Measurements from ENCODE around the gene PBX4. TPM values are rescaled to one million over a fixed set of nuclear protein-coding genes. Genes with fewer than 3 reads are reported as not detected.

Gene PBX4
- total and polyA plus RNA-seq, 2 experiments from 2014 or later: 2.6 to 4.1 TPM

GRCh38 chr19:19602136-19602712, 16.3 kb downstream of the PBX4 start:
- peak; percentile 27 for ATAC-seq
- Mint-ChIP-seq H3K27ac (peak overlapping the region; percentile 69; the same call in 1 of the 2 replicates), H3K27me3 (ENCODE audit: insufficient read depth, low read depth, poor library complexity) (peaks cover 6% of the 10 kb centered on the region), H3K4me1 (peaks cover 23% of the 10 kb centered on the region), H3K4me3 (no peak overlapping the region; the same call in 2 of the 3 replicates), H3K36me3 (ENCODE audit: low read depth) (no peaks in the 10 kb centered on the region), H3K9me3 (no peaks in the 10 kb centered on the region)
- Histone ChIP-seq H3K27me3 (ENCODE audit: insufficient read depth) (no peaks in the 10 kb centered on the region), H3K9me2 (ENCODE audit: insufficient read depth) (0 out of 2 replicates have a peak, but pooled peaks cover 5% of the 10 kb centered on the region), H3K27ac (ENCODE audit: low read depth) (peak overlapping the region; percentile 57; the same call in 1 of the 2 replicates), H4K20me1 (replicated peaks; ENCODE audit: insufficient read depth) (no peaks in the 10 kb centered on the region), H3F3A (replicated peaks; ENCODE audit: low read depth) (no peaks in the 10 kb centered on the region), H3K4me1 (ENCODE audit: insufficient read depth) (peaks cover 16% of the 10 kb centered on the region; the same call in 1 of the 2 replicates), H3K4me2 (0 out of 2 replicates have a peak overlapping the region, but pooled peaks have one; percentile 16), H2AFZ (no peak overlapping the region), H3K36me3 (ENCODE audit: insufficient read depth) (no peaks in the 10 kb centered on the region), H3K79me2 (replicated peaks; ENCODE audit: insufficient read depth) (no peaks in the 10 kb centered on the region), H3K4me3 (no peak overlapping the region)
- no peak for DNase-seq (ENCODE audit: low spot score)
- TF ChIP-seq EZH2 (IDR thresholded peaks at IDR 0.05; ENCODE audit: low read depth, unreplicated experiment): no peak
- TF ChIP-seq NANOG (IDR thresholded peaks at IDR 0.05; ENCODE audit: borderline replicate concordance): no peak
- no peak for TF ChIP-seq EZH2phosphoT487 (IDR thresholded peaks at IDR 0.05; ENCODE audit: unreplicated experiment)
- TF ChIP-seq CREB1 (CRISPR knock-in tag; IDR thresholded peaks at IDR 0.05; ENCODE audit: low read depth): no peak
- TF ChIP-seq POLR2AphosphoS5 (IDR thresholded peaks at IDR 0.05; ENCODE audit: low read depth): no peak
- TF ChIP-seq ZNF114 (CRISPR knock-in tag; IDR thresholded peaks at IDR 0.05): no peak

GRCh38 chr19:19600793-19601330, 17.6 kb downstream of the PBX4 start:
- H3K4me1 Mint-ChIP-seq: peaks cover 19% of the 10 kb centered on the region
- TF ChIP-seq POLR2AphosphoS5 (IDR thresholded peaks at IDR 0.05; ENCODE audit: low read depth) (no peak), CTCF (conservative IDR thresholded peaks at IDR 0.05; ENCODE audit: low read depth in 2 of 2) (no peak), ZNF331 (CRISPR knock-in tag; IDR thresholded peaks at IDR 0.05; ENCODE audit: low read depth) (no peak), JUNB (IDR thresholded peaks at IDR 0.05; ENCODE audit: unreplicated experiment) (no peak), REST (IDR thresholded peaks at IDR 0.05; ENCODE audit: unreplicated experiment) (no peak), CREB1 (CRISPR knock-in tag; IDR thresholded peaks at IDR 0.05; ENCODE audit: low read depth) (no peak), NANOG (IDR thresholded peaks at IDR 0.05; ENCODE audit: borderline replicate concordance) (no peak), ZNF114 (CRISPR knock-in tag; IDR thresholded peaks at IDR 0.05) (no peak), EZH2 (IDR thresholded peaks at IDR 0.05; ENCODE audit: low read depth, unreplicated experiment) (no peak), ETS1 (IDR thresholded peaks at IDR 0.05) (no peak), EZH2phosphoT487 (IDR thresholded peaks at IDR 0.05; ENCODE audit: unreplicated experiment) (no peak), STAT1 (IDR thresholded peaks at IDR 0.05; ENCODE audit: unreplicated experiment) (no peak)

More at GRCh38 chr19:19600793-19601330, 17.6 kb downstream of the PBX4 start:
- ATAC-seq (no peak), DNase-seq (ENCODE audit: low spot score) (no peak)
- Histone ChIP-seq H4K20me1 (replicated peaks; ENCODE audit: insufficient read depth) (no peaks in the 10 kb centered on the region), H2AFZ (no peak overlapping the region), H3K79me2 (replicated peaks; ENCODE audit: insufficient read depth) (no peaks in the 10 kb centered on the region), H3K36me3 (ENCODE audit: insufficient read depth) (no peaks in the 10 kb centered on the region), H3K4me2 (no peak overlapping the region), H3K27me3 (ENCODE audit: insufficient read depth) (no peaks in the 10 kb centered on the region), H3K27ac (ENCODE audit: low read depth) (no peak overlapping the region), H3K4me3 (no peak overlapping the region), H3F3A (replicated peaks; ENCODE audit: low read depth) (no peaks in the 10 kb centered on the region), H3K9me2 (ENCODE audit: insufficient read depth) (0 out of 2 replicates have a peak, but pooled peaks cover 5% of the 10 kb centered on the region), H3K4me1 (ENCODE audit: insufficient read depth) (peaks cover 16% of the 10 kb centered on the region; the same call in 1 of the 2 replicates)
- Mint-ChIP-seq H3K27ac (no peak overlapping the region), H3K36me3 (ENCODE audit: low read depth) (no peaks in the 10 kb centered on the region), H3K9me3 (no peaks in the 10 kb centered on the region), H3K27me3 (ENCODE audit: insufficient read depth, low read depth, poor library complexity) (no peaks in the 10 kb centered on the region), H3K4me3 (no peak overlapping the region)

Data from GM23338 (cell line).